Diencephalon (tissue), 1 donor: Measurements from ENCODE around the gene CLP1. TPM values are rescaled to one million over a fixed set of nuclear protein-coding genes. Genes with fewer than 3 reads are reported as not detected.
A peak's percentile ranks its signal among the peaks of the same experiment; 100 is the strongest.

Experiments
- small RNA-seq: library from RNA; depleted of rRNA; stranded (forward); fragments of <200 nt; gene quantifications from one replicate; pipeline ENCODE3, GENCODE V24; 2014
- total RNA-seq: library from RNA; depleted of rRNA; stranded (reverse); fragments of >200 nt; gene quantifications from one replicate; pipeline ENCODE4 v1.2.3, GENCODE V29; 2014

CLP1 gene
- total RNA-seq: 14.3 TPM

GRCh38 chr11:57657194-57658022 lies at the start of gene CLP1:
Gene CLP1, plus strand, starts transcription at chr11:57657762. Its CDS starts 1,715 bp downstream, at chr11:57659477.

GRCh38 chr11:57649826-57650738 lies 7.5 kb upstream of the CLP1 start, which contains the start of gene YPEL4:
Gene YPEL4, minus strand, starts transcription at chr11:57649912. Its CDS starts 2,805 bp downstream, at chr11:57647107.

GRCh38 chr11:57667736-57668433 lies 10.3 kb downstream of the CLP1 start, which contains the start of gene ZDHHC5:
Gene ZDHHC5, plus strand, starts transcription at chr11:57668114. Its CDS starts 4,977 bp downstream, at chr11:57673091.

Small RNA genes within 50 kb of the gene (small RNA-seq; reads per million reads assigned to genes)
- 588 reads per million, percentile 98 among the genes with 10 or more reads in this experiment for gene MIR130A

Other genes with a start within 250 kb of the CLP1 start
- 8.8 TPM for gene SLC43A3, start 230.6 kb upstream of the CLP1 start, total RNA-seq
- gene RTN4RL2, start 197.2 kb upstream of the CLP1 start, total RNA-seq: 0.46 TPM
- gene SLC43A1, start 142.1 kb upstream of the CLP1 start, total RNA-seq: 2.1 TPM
- gene TIMM10, start 127.0 kb upstream of the CLP1 start, total RNA-seq: 23.3 TPM
- not detected for gene SMTNL1, start 120.2 kb upstream of the CLP1 start, total RNA-seq
- gene UBE2L6, start 90.1 kb upstream of the CLP1 start, total RNA-seq: 51.4 TPM
- gene SERPING1, start 60.1 kb upstream of the CLP1 start, total RNA-seq: 9.5 TPM
- gene YPEL4, start 7.8 kb upstream of the CLP1 start, total RNA-seq: 2.5 TPM
- gene ZDHHC5, start 10.4 kb downstream of the CLP1 start, total RNA-seq: 25.8 TPM
- 25.4 TPM for gene MED19, start 54.5 kb downstream of the CLP1 start, total RNA-seq
- 75.0 TPM for gene TMX2, start 54.8 kb downstream of the CLP1 start, total RNA-seq
- gene SELENOH, start 83.7 kb downstream of the CLP1 start, total RNA-seq: 46.4 TPM
- gene BTBD18, start 94.1 kb downstream of the CLP1 start, total RNA-seq: not detected
- gene CTNND1, start 104.0 kb downstream of the CLP1 start, total RNA-seq: 123 TPM